Measurements from ENCODE around the gene MICU1.
"Not testable (repeated sequence)": the region's sequence is repeated elsewhere in the genome, so short reads cannot be mapped to it uniquely, and the experiment has no call there.

Gene MICU1

DNA sequence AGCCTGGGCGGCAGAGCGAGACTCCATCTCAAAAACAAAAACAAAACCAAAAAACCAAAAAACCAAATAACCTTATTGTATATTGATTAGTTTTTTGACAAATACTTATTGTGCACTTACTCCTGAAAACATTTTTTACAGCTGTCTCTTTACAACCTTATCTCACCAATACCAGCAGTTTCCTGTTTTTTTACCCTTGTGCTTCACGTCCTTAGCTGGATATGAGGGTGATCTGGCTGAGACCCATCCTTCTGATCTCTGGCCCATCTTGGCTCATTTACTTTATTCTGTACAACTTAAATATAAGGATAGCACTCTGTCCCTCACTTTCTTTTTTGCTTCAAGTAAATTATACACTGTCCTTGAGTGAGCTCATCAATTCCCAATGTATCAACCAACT, 166.6 kb downstream of the MICU1 start:
- no peak for DNase-seq (ENCODE audit: low spot score)
- TF ChIP-seq CTCF (IDR thresholded peaks at IDR 0.05; ENCODE audit: extremely low read depth, missing control alignments) = no peak

GRCh38 chr10:72455889-72456595, 169.8 kb downstream of the MICU1 start:
- TF ChIP-seq CTCF (IDR thresholded peaks at IDR 0.05; ENCODE audit: extremely low read depth, missing control alignments) = no peak
- no peak for DNase-seq (ENCODE audit: low spot score)

GRCh38 chr10:72449941-72450441, 175.9 kb downstream of the MICU1 start:
- no peak for TF ChIP-seq CTCF (IDR thresholded peaks at IDR 0.05; ENCODE audit: extremely low read depth, missing control alignments)
- DNase-seq (ENCODE audit: low spot score) = no peak

- DNase-seq (ENCODE audit: low spot score) = no peak
- no peak for TF ChIP-seq CTCF (IDR thresholded peaks at IDR 0.05; ENCODE audit: extremely low read depth, missing control alignments)
These were observed 180.0 kb downstream of the MICU1 start for GRCh38 chr10:72445851-72446250.

DNA sequence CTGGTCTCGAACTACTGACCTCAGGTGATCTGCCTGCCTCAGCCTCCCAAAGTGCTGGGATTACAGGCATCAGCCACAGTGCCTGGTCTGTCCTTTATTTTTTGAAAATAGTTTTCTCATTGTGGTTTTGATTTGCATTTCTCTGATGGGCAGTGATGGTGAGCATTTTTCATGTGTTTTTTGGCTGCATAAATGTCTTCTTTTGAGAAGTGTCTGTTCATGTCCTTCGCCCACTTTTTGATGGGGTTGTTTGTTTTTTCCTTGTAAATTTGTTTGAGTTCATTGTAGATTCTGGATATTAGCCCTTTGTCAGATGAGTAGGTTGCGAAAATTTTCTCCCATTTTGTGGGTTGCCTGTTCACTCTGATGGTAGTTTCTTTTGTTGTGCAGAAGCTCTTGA, 182.9 kb downstream of the MICU1 start:
- DNase-seq (ENCODE audit: low spot score) = not testable (repeated sequence)

- DNase-seq (ENCODE audit: low spot score) = no peak
- TF ChIP-seq CTCF (IDR thresholded peaks at IDR 0.05; ENCODE audit: extremely low read depth, missing control alignments) = no peak
These were observed 190.3 kb downstream of the MICU1 start for GRCh38 chr10:72435570-72435969.

GRCh38 chr10:72430936-72431335, 194.9 kb downstream of the MICU1 start:
- DNase-seq (ENCODE audit: low spot score) = not testable (repeated sequence)

DNA sequence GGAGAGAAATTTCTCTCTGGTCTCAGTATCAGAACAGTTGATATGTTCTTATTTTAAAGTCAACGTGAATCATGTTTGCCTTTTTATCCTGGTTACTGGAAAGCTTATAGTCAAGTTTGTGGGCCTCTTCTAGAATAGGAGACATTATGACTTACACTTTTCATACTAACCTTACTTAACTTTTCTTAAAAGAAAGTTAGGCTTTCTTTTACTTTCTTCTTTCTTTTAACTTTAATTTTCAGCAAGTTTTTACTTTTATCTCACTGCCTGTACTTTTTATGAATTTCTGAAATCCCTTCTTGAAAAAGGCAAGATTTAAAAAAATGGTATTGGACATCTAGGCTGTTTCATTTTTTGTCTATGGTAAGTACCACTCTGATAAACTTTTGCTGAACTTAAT, 195.9 kb downstream of the MICU1 start:
- DNase-seq (ENCODE audit: low spot score) = no peak
- TF ChIP-seq CTCF (IDR thresholded peaks at IDR 0.05; ENCODE audit: extremely low read depth, missing control alignments) = no peak

Measured in GM20000 (cell line).